HCT116 (cell line): ENCODE data around the gene TAF3. TPM values are rescaled to one million over a fixed set of nuclear protein-coding genes. Genes with fewer than 3 reads are reported as not detected.

Experiments used
- ATAC-seq: fragments of 200-7000 bp; cut with Tn5 transposase; 2 replicates; pipeline ENCODE4 v1.9.1; 2020; ENCODE audit warnings: mild to moderate bottlenecking, moderate library complexity
- BruUV-seq: library from RNA; stranded (reverse); fragments of 400-500 nt; replicated peaks from 2 replicates; lab custom pipeline; 2021; lab: Mats Ljungman, UMichigan
- CTCF ChIA-PET: fragments of 300-600 bp; sonication (Branson Sonifier 250); formaldehyde crosslinking; loops from one replicate; lab custom pipeline; 2021; ENCODE audit warnings: antibody characterized with exemption; lab: Charles Lee
- POLR2A ChIA-PET: fragments of 300-600, 350-600 bp; sonication (Branson Sonifier 250); formaldehyde crosslinking; loops from one replicate; lab custom pipeline; 2021; ENCODE audit warnings: antibody characterized with exemption; lab: Charles Lee
- RAD21 ChIA-PET, 2 experiments: fragments of 300-600 bp; sonication (Branson Sonifier 250); formaldehyde crosslinking; loops; one replicate each; lab custom pipeline; 2023; ENCODE audit warnings: low total read pairs in 2 of 2; ENCODE audit not compliant: uncharacterized antibody in 2 of 2, unreplicated experiment in 2 of 2, low non-redundant PET in 1 of 2; lab: Charles Lee
- DNase-seq: peaks from one replicate; pipeline ENCODE4 v3.0.0-alpha.2; 2010; ENCODE audit warnings: low read depth, low spot score
- H2AFZ ChIP-seq: fragments of 200-600 bp; shearing (Covaris generic), sonication (generic); 2 replicates; pipeline ENCODE4 v1.6.1; 2017; ENCODE audit warnings: low read depth, mixed run types, mixed read lengths, antibody characterized with exemption, low read length; ENCODE audit not compliant: poor library complexity, severe bottlenecking
- H3K27ac ChIP-seq: 2 replicates; pipeline ENCODE4 v1.5.1; 2012; ENCODE audit warnings: low read depth, low read length
- H3K27me3 ChIP-seq: fragments of 200-600 bp; sonication (generic); 2 replicates; pipeline ENCODE4 v1.6.1; 2016; ENCODE audit warnings: mixed run types, low read length, mixed read lengths; ENCODE audit not compliant: insufficient read depth
- H3K36me3 ChIP-seq, 2 experiments: fragments of 200-500 bp in 1 of 2; fragments of 200-600 bp in 1 of 2; sonication (Bioruptor generic) in 1 of 2; sonication (generic) in 1 of 2; 2 replicates each; pipeline versions ENCODE4 v1.5.1 to v1.6.1; 2014 to 2016; ENCODE audit warnings: low read length in 2 of 2, inconsistent platforms in 1 of 2, mixed read lengths in 1 of 2, mixed run types in 1 of 2; ENCODE audit not compliant: insufficient read depth in 2 of 2, control insufficient read depth in 1 of 2
- H3K4me1 ChIP-seq, 2 experiments: fragments of 200-600 bp in 1 of 2; sonication (generic) in 1 of 2; 2 replicates each; pipeline versions ENCODE4 v1.5.1 to v1.6.1; 2012 to 2017; ENCODE audit warnings: low read length in 2 of 2, inconsistent platforms in 1 of 2, mild to moderate bottlenecking in 1 of 2, mixed read lengths in 1 of 2, mixed run types in 1 of 2, moderate library complexity in 1 of 2; ENCODE audit not compliant: insufficient read depth in 2 of 2, control insufficient read depth in 1 of 2
- H3K4me2 ChIP-seq: fragments of 200-600 bp; sonication (generic); 2 replicates; pipeline ENCODE4 v1.6.1; 2017; ENCODE audit warnings: mixed run types, low read length, mixed read lengths
- H3K4me3 ChIP-seq, 2 experiments: fragments of 200-600 bp in 1 of 2; sonication (generic) in 1 of 2; replicated peaks in 1 of 2; 2 replicates each; pipeline ENCODE4 v1.5.1; 2011 to 2016; ENCODE audit warnings: low read length in 2 of 2, control low read depth in 1 of 2, low read depth in 1 of 2, mild to moderate bottlenecking in 1 of 2, mixed read lengths in 1 of 2, mixed run types in 1 of 2
- H3K79me2 ChIP-seq: fragments of 200-600 bp; sonication (generic); 2 replicates; pipeline ENCODE4 v1.6.1; 2017; ENCODE audit warnings: mild to moderate bottlenecking, mixed run types, low read length, moderate library complexity, mixed read lengths; ENCODE audit not compliant: insufficient read depth
- H3K9ac ChIP-seq: fragments of 200-600 bp; sonication (generic); 2 replicates; pipeline ENCODE4 v1.6.1; 2016; ENCODE audit warnings: low read length, mixed read lengths
- H3K9me2 ChIP-seq: fragments of 200-600 bp; sonication (generic), shearing (Covaris generic); 2 replicates; pipeline ENCODE4 v1.6.1; 2017; ENCODE audit warnings: mixed run types, mild to moderate bottlenecking, moderate library complexity; ENCODE audit not compliant: insufficient read depth
- H3K9me3 ChIP-seq, 2 experiments: fragments of 200-500 bp in 1 of 2; fragments of 200-600 bp in 1 of 2; sonication (Bioruptor generic) in 1 of 2; sonication (generic) in 1 of 2; 2 replicates each; pipeline ENCODE4 v1.6.1; 2014 to 2017; ENCODE audit warnings: low read length in 2 of 2, mixed read lengths in 2 of 2, inconsistent platforms in 1 of 2, low read depth in 1 of 2, mild to moderate bottlenecking in 1 of 2, mixed run types in 1 of 2, moderate library complexity in 1 of 2; ENCODE audit not compliant: control insufficient read depth in 1 of 2, insufficient read depth in 1 of 2
- H4K20me1 ChIP-seq: fragments of 200-600 bp; sonication (generic), shearing (Covaris generic); 2 replicates; pipeline ENCODE4 v1.6.1; 2017; ENCODE audit warnings: mixed run types, mild to moderate bottlenecking, moderate library complexity; ENCODE audit not compliant: insufficient read depth
- ATF3 ChIP-seq: IDR thresholded peaks from 2 replicates; pipeline ENCODE4 v1.6.1; 2012
- CBX3 ChIP-seq: IDR thresholded peaks from 2 replicates; pipeline ENCODE4 v1.6.1; 2012; ENCODE audit warnings: low read depth
- EGR1 ChIP-seq: IDR thresholded peaks from 2 replicates; pipeline ENCODE4 v1.6.1; 2012; ENCODE audit warnings: low read depth
- EZH2 ChIP-seq: fragments of 200-600 bp; sonication (generic); IDR thresholded peaks from 2 replicates; pipeline ENCODE4 v1.6.1; 2017; ENCODE audit warnings: antibody characterized with exemption, mixed run types
- EZH2phosphoT487 ChIP-seq: fragments of 200-600 bp; IDR thresholded peaks from 2 replicates; pipeline ENCODE4 v1.6.1; 2018; ENCODE audit warnings: antibody characterized with exemption, borderline replicate concordance
- FOSL1 ChIP-seq: IDR thresholded peaks from 2 replicates; pipeline ENCODE4 v1.6.1; 2012; ENCODE audit warnings: low read depth
- MAX ChIP-seq: IDR thresholded peaks from 2 replicates; pipeline ENCODE4 v1.6.1; 2012
- POLR2A ChIP-seq: IDR thresholded peaks from 2 replicates; pipeline ENCODE4 v1.7.0; 2011; ENCODE audit warnings: borderline replicate concordance; ENCODE audit not compliant: insufficient read depth, insufficient read length; ENCODE audit errors: extremely low read depth
- POLR2AphosphoS5 ChIP-seq: IDR thresholded peaks from 2 replicates; pipeline ENCODE4 v1.6.1; 2011; ENCODE audit warnings: mild to moderate bottlenecking, low read depth, low read length, moderate library complexity
- RAD21 ChIP-seq: IDR thresholded peaks from 2 replicates; pipeline ENCODE4 v1.6.1; 2012; ENCODE audit warnings: low read depth, mild to moderate bottlenecking
- REST ChIP-seq: IDR thresholded peaks from 2 replicates; pipeline ENCODE4 v1.6.1; 2012; ENCODE audit warnings: low read depth
- SIN3A ChIP-seq: IDR thresholded peaks from 2 replicates; pipeline ENCODE4 v1.6.1; 2012; ENCODE audit warnings: low read depth
- SRF ChIP-seq: IDR thresholded peaks from 2 replicates; pipeline ENCODE4 v1.6.1; 2012; ENCODE audit warnings: low read depth
- YY1 ChIP-seq: IDR thresholded peaks from 2 replicates; pipeline ENCODE4 v1.6.1; 2011; ENCODE audit warnings: low read length, low read depth, moderate library complexity, mild to moderate bottlenecking; ENCODE audit not compliant: insufficient replicate concordance; ENCODE audit errors: extremely low read depth
- ZBTB33 ChIP-seq: IDR thresholded peaks from 2 replicates; pipeline ENCODE4 v1.6.1; 2011; ENCODE audit warnings: mild to moderate bottlenecking, low read length, moderate library complexity; ENCODE audit not compliant: insufficient replicate concordance; ENCODE audit errors: extremely low read depth
- ZFX ChIP-seq: fragments of 450-650 bp; IDR thresholded peaks from 2 replicates; pipeline ENCODE4 v1.6.1; 2017
- ZNF274 ChIP-seq: fragments of 200-500 bp; sonication (Bioruptor generic); IDR thresholded peaks from 2 replicates; pipeline ENCODE4 v1.6.1; 2014; ENCODE audit warnings: mild to moderate bottlenecking, low read depth, low read length, inconsistent platforms
- intact Hi-C: fragments of 100-400 bp; cut with micrococcal nuclease; formaldehyde crosslinking; loops from 2 replicates; pipeline ENCODE4 v1.10.0; 2022
- total RNA-seq: library from RNA; stranded (reverse); gene quantifications from one replicate; pipeline ENCODE4 v1.2.1, GENCODE V29; 2021; ENCODE audit not compliant: unreplicated experiment

TAF3 gene
- total RNA-seq, 1 experiment from 2014 or later, result 8.0 TPM

- no peaks in the 10 kb centered on the region for H3K27me3 ChIP-seq
- POLR2A ChIA-PET, result no interaction called here
- intact Hi-C loops, result no loop called here
- no peak overlapping the region for H3K9ac ChIP-seq
- H3K4me2 ChIP-seq, result no peak overlapping the region
- peaks cover 80% of the 10 kb centered on the region for H3K79me2 ChIP-seq
- TF ChIP-seq POLR2AphosphoS5 (no peak), MAX (no peak), RAD21 (no peak), YY1 (no peak), EZH2 (no peak), POLR2A (no peak), ZFX (no peak), EZH2phosphoT487 (no peak), REST (no peak), FOSL1 (no peak), SIN3A (no peak), EGR1 (no peak), ZBTB33 (no peak), CBX3 (no peak), SRF (no peak), ZNF274 (no peak), ATF3 (no peak)
- H3K9me3 ChIP-seq, result no peaks in the 10 kb centered on the region
- CTCF ChIA-PET, result no interaction called here
- no peaks in the 10 kb centered on the region for H3K9me2 ChIP-seq
- peaks cover 16 to 38% of the 10 kb centered on the region in 2 experiments; a peak in 3 of 4 replicates for H3K4me1 ChIP-seq
- no TSS peak for BruUV-seq
- no peak overlapping the region for H3K27ac ChIP-seq
- no peak overlapping the region for H3K4me3 ChIP-seq
- ATAC-seq (no peak), DNase-seq (no peak)
- H4K20me1 ChIP-seq, result peaks cover 24% of the 10 kb centered on the region; the same call in 1 of the 2 replicates
- peaks cover 13 to 25% of the 10 kb centered on the region in 2 experiments for H3K36me3 ChIP-seq
- no peak overlapping the region for H2AFZ ChIP-seq
- RAD21 ChIA-PET, result no interaction called here
Measured at GRCh38 chr10:7795605-7796004, 22.7 kb upstream of the TAF3 start.
